ENCODE data around the gene PNPLA1.

DNA sequence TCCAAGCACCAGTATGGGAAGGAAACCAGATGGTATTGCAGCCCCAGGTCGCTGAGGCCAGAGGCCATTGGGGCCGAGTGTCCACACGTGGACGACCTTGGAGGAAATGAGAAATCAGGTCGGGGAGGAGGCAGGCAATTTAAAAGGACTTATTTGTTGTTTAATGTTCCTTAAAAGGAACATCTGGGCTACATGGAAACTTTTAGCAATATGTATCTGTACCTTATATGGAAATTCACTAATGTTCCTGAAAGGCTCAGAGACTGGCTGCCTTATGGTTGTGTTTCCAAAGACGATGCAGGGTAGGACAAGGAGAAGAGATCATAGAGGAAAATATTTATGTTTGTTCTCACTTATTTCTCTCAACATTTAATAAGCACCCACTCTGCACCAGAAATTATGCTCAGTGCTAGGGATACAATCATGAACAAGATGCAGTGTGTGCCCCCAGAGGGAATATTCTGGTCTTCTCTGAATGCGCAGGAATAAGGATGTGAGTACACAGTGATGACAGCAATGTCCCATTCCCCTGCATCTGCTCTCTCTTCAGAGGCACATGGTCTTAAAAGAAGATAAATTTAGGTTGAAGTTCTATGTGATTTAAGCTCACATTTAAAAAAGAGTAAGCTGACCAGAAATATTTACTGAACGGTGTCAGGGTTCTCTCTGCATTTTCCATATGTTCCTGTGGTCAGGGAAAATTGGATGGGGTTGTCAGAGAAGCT is 63.5 kb downstream of the PNPLA1 start:
- TF ChIP-seq, protein P1, sequence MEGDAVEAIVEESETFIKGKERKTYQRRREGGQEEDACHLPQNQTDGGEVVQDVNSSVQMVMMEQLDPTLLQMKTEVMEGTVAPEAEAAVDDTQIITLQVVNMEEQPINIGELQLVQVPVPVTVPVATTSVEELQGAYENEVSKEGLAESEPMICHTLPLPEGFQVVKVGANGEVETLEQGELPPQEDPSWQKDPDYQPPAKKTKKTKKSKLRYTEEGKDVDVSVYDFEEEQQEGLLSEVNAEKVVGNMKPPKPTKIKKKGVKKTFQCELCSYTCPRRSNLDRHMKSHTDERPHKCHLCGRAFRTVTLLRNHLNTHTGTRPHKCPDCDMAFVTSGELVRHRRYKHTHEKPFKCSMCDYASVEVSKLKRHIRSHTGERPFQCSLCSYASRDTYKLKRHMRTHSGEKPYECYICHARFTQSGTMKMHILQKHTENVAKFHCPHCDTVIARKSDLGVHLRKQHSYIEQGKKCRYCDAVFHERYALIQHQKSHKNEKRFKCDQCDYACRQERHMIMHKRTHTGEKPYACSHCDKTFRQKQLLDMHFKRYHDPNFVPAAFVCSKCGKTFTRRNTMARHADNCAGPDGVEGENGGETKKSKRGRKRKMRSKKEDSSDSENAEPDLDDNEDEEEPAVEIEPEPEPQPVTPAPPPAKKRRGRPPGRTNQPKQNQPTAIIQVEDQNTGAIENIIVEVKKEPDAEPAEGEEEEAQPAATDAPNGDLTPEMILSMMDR (conservative IDR thresholded peaks at IDR 0.05): no peak
- TF ChIP-seq ZFX (IDR thresholded peaks at IDR 0.05): no peak

All from C4-2B (cell line).